H1 (cell line): Measurements from ENCODE around the gene GOSR1. TPM values are rescaled to one million over a fixed set of nuclear protein-coding genes. Genes with fewer than 3 reads are reported as not detected.

Experiments
- CTCF ChIA-PET: fragments of 300-600 bp; sonication (Branson Sonifier 250); formaldehyde crosslinking; loops from one replicate; lab custom pipeline; 2021; ENCODE audit not compliant: partially characterized antibody; lab: Charles Lee
- POLR2A ChIA-PET: fragments of 300-600 bp; sonication (Branson Sonifier 250); formaldehyde crosslinking; loops from one replicate; lab custom pipeline; 2021; ENCODE audit warnings: inconsistent platforms; ENCODE audit not compliant: partially characterized antibody; lab: Charles Lee
- DNase-seq, 2 experiments: peaks; one replicate each; pipeline versions ENCODE4 v3.0.0 to v3.0.0-alpha.2; 2010 to 2022; ENCODE audit warnings: low spot score in 2 of 2, low read depth in 1 of 2, mixed read lengths in 1 of 2
- FAIRE-seq: peaks from 2 replicates; lab custom pipeline; 2011; peaks lifted over from hg19 to GRCh38; lab: Jason Lieb, UNC
- H2AFZ ChIP-seq: 2 replicates; pipeline ENCODE4 v1.8.1; 2012; ENCODE audit warnings: low read length, inconsistent platforms
- H2AK5ac ChIP-seq: 2 replicates; pipeline ENCODE4 v1.6.1; 2013; ENCODE audit warnings: low read depth, low read length
- H2BK120ac ChIP-seq: replicated peaks from 2 replicates; pipeline ENCODE3; 2013; ENCODE audit warnings: low read depth, low read length, inconsistent platforms
- H2BK12ac ChIP-seq: 2 replicates; pipeline ENCODE4 v1.6.1; 2013; ENCODE audit warnings: low read depth, low read length
- H2BK15ac ChIP-seq: 2 replicates; pipeline ENCODE4 v1.6.1; 2013; ENCODE audit warnings: low read length
- H2BK20ac ChIP-seq: 2 replicates; pipeline ENCODE4 v1.6.1; 2013; ENCODE audit warnings: low read length
- H2BK5ac ChIP-seq: 2 replicates; pipeline ENCODE4 v1.6.1; 2013; ENCODE audit warnings: low read depth, low read length
- H3K14ac ChIP-seq: 2 replicates; pipeline ENCODE4 v1.6.1; 2013; ENCODE audit warnings: inconsistent platforms; ENCODE audit not compliant: insufficient read length
- H3K18ac ChIP-seq: 2 replicates; pipeline ENCODE4 v1.6.1; 2013; ENCODE audit warnings: low read length; ENCODE audit errors: extremely low read depth
- H3K23ac ChIP-seq: 2 replicates; pipeline ENCODE4 v1.6.1; 2013; ENCODE audit warnings: inconsistent platforms; ENCODE audit not compliant: insufficient read length
- H3K23me2 ChIP-seq: 2 replicates; pipeline ENCODE4 v1.6.1; 2013; ENCODE audit warnings: low read depth, low read length
- H3K27ac ChIP-seq: 2 replicates; pipeline ENCODE4 v1.6.1; 2011; ENCODE audit warnings: low read depth, low read length, inconsistent platforms
- H3K27me3 ChIP-seq, 4 experiments: replicated peaks in 1 of 4; 1 replicate in 1 of 4; 2 replicates in 3 of 4; pipeline versions ENCODE4 v1.6.1 to v1.8.1; 2011 to 2013; ENCODE audit warnings: low read length in 3 of 4, mild to moderate bottlenecking in 3 of 4, inconsistent platforms in 2 of 4, mixed read lengths in 2 of 4, moderate library complexity in 1 of 4; ENCODE audit not compliant: control insufficient read depth in 3 of 4, insufficient read depth in 3 of 4; ENCODE audit errors: extremely low read depth in 1 of 4
- H3K36me3 ChIP-seq, 4 experiments: 2 replicates each; pipeline versions ENCODE4 v1.6.1 to v1.8.1; 2011 to 2013; ENCODE audit warnings: mild to moderate bottlenecking in 4 of 4, low read length in 3 of 4, moderate library complexity in 2 of 4, control low read depth in 1 of 4, inconsistent platforms in 1 of 4; ENCODE audit not compliant: insufficient read depth in 4 of 4, control insufficient read depth in 2 of 4
- H3K4ac ChIP-seq: replicated peaks from 2 replicates; pipeline ENCODE3; 2013; ENCODE audit warnings: low read length, low read depth, mixed read lengths, inconsistent platforms; ENCODE audit not compliant: insufficient read length
- H3K4me1 ChIP-seq, 4 experiments: replicated peaks in 1 of 4; 1 replicate in 1 of 4; 2 replicates in 3 of 4; pipeline versions ENCODE4 v1.6.1 to v1.8.1; 2011 to 2013; ENCODE audit warnings: low read length in 3 of 4, inconsistent platforms in 2 of 4, mixed read lengths in 1 of 4; ENCODE audit not compliant: insufficient read depth in 4 of 4, control insufficient read depth in 3 of 4
- H3K4me2 ChIP-seq, 2 experiments: 2 replicates each; pipeline versions ENCODE4 v1.6.1 to v1.8.1; 2011 to 2013; ENCODE audit warnings: low read depth in 2 of 2, low read length in 2 of 2, control low read depth in 1 of 2, inconsistent platforms in 1 of 2, mild to moderate bottlenecking in 1 of 2; ENCODE audit not compliant: insufficient read depth in 1 of 2
- H3K4me3 ChIP-seq, 4 experiments: fragments of 200-600, 300-600 bp in 1 of 4; sonication (generic), shearing (Covaris generic), sonication (Bioruptor Twin) in 1 of 4; 2 replicates each; pipeline versions ENCODE4 v1.5.1 to v1.8.1; 2011 to 2016; ENCODE audit warnings: low read length in 4 of 4, low read depth in 3 of 4, control low read depth in 2 of 4, inconsistent platforms in 2 of 4, mild to moderate bottlenecking in 2 of 4, mixed read lengths in 1 of 4, moderate library complexity in 1 of 4; ENCODE audit not compliant: insufficient read depth in 2 of 4; ENCODE audit errors: extremely low read depth in 1 of 4
- H3K56ac ChIP-seq: replicated peaks from 2 replicates; pipeline ENCODE3; 2013; ENCODE audit warnings: low read depth, mild to moderate bottlenecking, mixed read lengths, low read length, inconsistent platforms; ENCODE audit not compliant: insufficient read length
- H3K79me1 ChIP-seq: 2 replicates; pipeline ENCODE4 v1.6.1; 2013; ENCODE audit warnings: low read depth, low read length, control low read depth
- H3K79me2 ChIP-seq, 2 experiments: 2 replicates each; pipeline versions ENCODE4 v1.6.1 to v1.8.1; 2012 to 2013; ENCODE audit warnings: low read length in 2 of 2, mild to moderate bottlenecking in 2 of 2, inconsistent platforms in 1 of 2; ENCODE audit not compliant: insufficient read depth in 2 of 2, control insufficient read depth in 1 of 2
- H3K9ac ChIP-seq, 4 experiments: replicated peaks in 1 of 4; 1 replicate in 1 of 4; 2 replicates in 3 of 4; pipeline versions ENCODE4 v1.6.1 to v1.8.1; 2011 to 2013; ENCODE audit warnings: low read depth in 3 of 4, low read length in 3 of 4, control low read depth in 2 of 4, mild to moderate bottlenecking in 2 of 4, moderate library complexity in 2 of 4, inconsistent platforms in 1 of 4; ENCODE audit errors: extremely low read depth in 1 of 4
- H3K9me3 ChIP-seq, 2 experiments: 2 replicates each; pipeline versions ENCODE4 v1.6.1 to v1.8.1; 2012 to 2013; ENCODE audit warnings: mild to moderate bottlenecking in 2 of 2, moderate library complexity in 2 of 2, control low read depth in 1 of 2, inconsistent platforms in 1 of 2, low read depth in 1 of 2, low read length in 1 of 2, mixed read lengths in 1 of 2; ENCODE audit not compliant: insufficient read depth in 2 of 2
- H4K20me1 ChIP-seq, 2 experiments: replicated peaks in 1 of 2; 2 replicates each; pipeline versions ENCODE3 to v1.8.1; 2011 to 2013; ENCODE audit warnings: inconsistent platforms in 2 of 2, low read length in 2 of 2, mild to moderate bottlenecking in 1 of 2; ENCODE audit not compliant: insufficient read depth in 2 of 2, control insufficient read depth in 1 of 2
- H4K5ac ChIP-seq: 2 replicates; pipeline ENCODE4 v1.6.1; 2013; ENCODE audit warnings: low read length, low read depth, mixed read lengths, inconsistent platforms; ENCODE audit not compliant: insufficient read length
- H4K8ac ChIP-seq: 2 replicates; pipeline ENCODE4 v1.8.0; 2013; ENCODE audit warnings: mild to moderate bottlenecking, moderate library complexity, low read length, inconsistent platforms; ENCODE audit not compliant: insufficient read depth; ENCODE audit errors: extremely low read depth
- H4K91ac ChIP-seq: replicated peaks from 2 replicates; pipeline ENCODE3; 2013; ENCODE audit warnings: low read length, mixed read lengths, inconsistent platforms; ENCODE audit not compliant: insufficient read length
- JUND ChIP-seq: IDR thresholded peaks from 2 replicates; pipeline ENCODE4 v1.6.1; 2011; ENCODE audit warnings: mild to moderate bottlenecking, improper control_type of control experiment, low read length
- POU5F1 ChIP-seq: IDR thresholded peaks from 2 replicates; pipeline ENCODE4 v1.6.1; 2011; ENCODE audit warnings: low read depth, mild to moderate bottlenecking, low read length, moderate library complexity
- SP1 ChIP-seq: IDR thresholded peaks from 2 replicates; pipeline ENCODE4 v1.6.1; 2011; ENCODE audit warnings: low read depth, low read length
- SP4 ChIP-seq: IDR thresholded peaks from 2 replicates; pipeline ENCODE4 v1.6.1; 2012; ENCODE audit warnings: low read length, inconsistent platforms
- SRF ChIP-seq: IDR thresholded peaks from 2 replicates; pipeline ENCODE4 v1.6.1; 2011; ENCODE audit warnings: mild to moderate bottlenecking, low read depth, low read length, moderate library complexity
- TAF7 ChIP-seq: optimal IDR thresholded peaks from 2 replicates; pipeline ENCODE3; 2011; ENCODE audit warnings: low read depth, mild to moderate bottlenecking, inconsistent platforms, low read length, moderate library complexity, borderline replicate concordance
- TEAD4 ChIP-seq: IDR thresholded peaks from 2 replicates; pipeline ENCODE4 v1.6.1; 2012; ENCODE audit warnings: low read depth, low read length, inconsistent platforms, mixed read lengths
- WGBS, 2 experiments: shearing (Covaris generic) in 1 of 2; methylation state at CpG; one replicate each; pipeline versions ENCODE4 v1.1.6 to v1.1.7; 2013 to 2015; ENCODE audit warnings: low lambda C conversion rate in 2 of 2, mixed read lengths in 2 of 2, inconsistent platforms in 1 of 2, low coverage in 1 of 2, missing lambda C conversion rate in 1 of 2; ENCODE audit not compliant: insufficient replicate concordance in 2 of 2, insufficient coverage in 1 of 2, insufficient read length in 1 of 2; ENCODE audit errors: extremely low coverage in 1 of 2, missing lambda C conversion rate in 1 of 2; 5-methylcytosine and 5-hydroxymethylcytosine counted together
- polyA plus RNA-seq, 7 experiments: library from polyadenylated mRNA; depleted of rRNA in 3 of 7; stranded (reverse) in 5 of 7; unstranded in 2 of 7; fragments of >200 nt in 5 of 7; fragments of 200-250 nt in 2 of 7; gene quantifications; 1 replicate in 5 of 7; 2 replicates in 1 of 7; 4 replicates in 1 of 7; pipeline versions ENCODE4 v1.2.1 to v1.2.3, GENCODE V29; 2011 to 2013; ENCODE audit warnings: missing spikeins in 2 of 7, mixed read lengths in 2 of 7
- total RNA-seq: library from RNA; stranded (reverse); fragmentation: NEBNext Ultra II Directional; extraction: Animal tissue kit (Norgen Biotek cat#: 25700); gene quantifications from 2 replicates; pipeline ENCODE4 v1.2.1, GENCODE V29; 2021

GOSR1 gene
- total and polyA plus RNA-seq, 2 of the 8 experiments (the other 6 are each of a cell fraction or from before 2014, with no cell fraction given) = 9.2 to 43.3 TPM

DNA sequence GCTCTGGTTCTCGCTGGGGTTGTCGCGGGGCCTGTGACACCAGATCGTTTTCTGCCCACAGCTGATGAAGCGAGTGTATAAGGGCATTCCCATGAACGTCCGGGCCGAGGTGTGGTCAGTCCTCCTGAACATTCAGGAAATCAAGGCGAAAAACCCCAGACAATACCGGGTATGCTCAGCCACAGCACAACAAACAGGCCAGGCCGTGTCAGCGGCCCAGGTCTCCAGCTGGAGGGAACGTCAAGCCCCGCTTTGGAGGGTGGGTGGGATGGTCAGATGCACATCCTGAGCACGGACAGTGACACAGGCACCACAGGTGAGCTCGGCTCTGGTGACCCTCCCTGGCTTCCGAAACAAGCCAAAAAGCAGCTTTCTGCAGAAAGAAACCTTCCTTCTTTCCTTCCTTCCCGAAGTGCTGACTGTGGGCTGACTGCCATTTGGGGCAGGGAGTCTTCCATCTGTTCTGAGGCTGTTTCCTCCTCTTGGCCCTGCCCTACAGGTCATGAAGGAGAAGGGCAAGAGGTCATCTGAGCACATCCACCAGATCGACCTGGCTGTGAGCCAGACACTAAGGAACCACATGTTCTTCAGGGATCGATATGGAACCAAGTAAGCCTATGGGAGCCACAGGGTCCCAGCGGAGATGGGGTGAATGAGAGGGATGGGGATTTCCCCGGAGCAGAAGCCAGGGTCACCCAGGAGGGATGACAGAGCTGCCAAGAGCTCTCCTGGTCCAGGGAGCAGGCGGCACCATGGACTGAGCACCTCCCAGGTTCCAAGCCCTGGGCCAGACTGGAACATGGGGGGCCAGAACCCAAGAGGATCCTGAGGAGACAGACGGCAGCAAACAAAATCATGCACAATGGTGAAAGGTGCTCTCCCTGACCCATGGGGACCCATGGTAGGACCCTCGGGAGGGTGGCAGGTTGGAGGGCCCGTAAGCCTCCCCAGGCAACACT is 79.4 kb downstream of the GOSR1 start:
- ChIA-PET CTCF (interaction anchor here (0.9 to 3.1 kb wide), 10 partner anchors 11 to 284 kb away, joined by 3 to 15 read pairs (median 4); partner anchors contain the start of gene GOSR1), POLR2A (no interaction called here)
- H2BK5ac ChIP-seq = no peak overlapping the region; the same call in 1 of the 2 replicates
- no peaks in the 10 kb centered on the region for H3K9me3 ChIP-seq
- H2BK12ac ChIP-seq = no peak overlapping the region
- 94% methylated on average over 26 of the region's 26 CpGs; no CpG with 5 or more reads in 1 of the 2 experiments for WGBS, 2 experiments
- no peak overlapping the region for H2BK120ac ChIP-seq
- no peak for FAIRE-seq
- no peak overlapping the region for H3K27ac ChIP-seq
- H4K5ac ChIP-seq = no peak overlapping the region
- no peak overlapping the region for H3K18ac ChIP-seq
- no peaks in the 10 kb centered on the region for H3K36me3 ChIP-seq
- H2AFZ ChIP-seq = no peak overlapping the region
- H2AK5ac ChIP-seq = no peak overlapping the region
- H3K9ac ChIP-seq = no peak overlapping the region
- no peaks in the 10 kb centered on the region for H4K20me1 ChIP-seq
- no peak overlapping the region for H3K4ac ChIP-seq
- no peak overlapping the region for H3K4me2 ChIP-seq
- H3K4me1 ChIP-seq = no peaks in the 10 kb centered on the region
- no peak overlapping the region for H2BK20ac ChIP-seq
- H4K91ac ChIP-seq = no peak overlapping the region
- peak overlapping the region; percentile 57; the same call in 1 of the 2 replicates for H4K8ac ChIP-seq
- no peaks in the 10 kb centered on the region for H3K27me3 ChIP-seq
- no peaks in the 10 kb centered on the region for H3K23me2 ChIP-seq
- DNase-seq = peak in 1 of 2 experiments; percentile 41
- H3K56ac ChIP-seq = no peak overlapping the region
- TF ChIP-seq SRF (no peak), TAF7 (no peak), TEAD4 (no peak), JUND (no peak), POU5F1 (no peak), SP1 (no peak), SP4 (no peak)
- no peaks in the 10 kb centered on the region for H3K79me2 ChIP-seq
- H3K79me1 ChIP-seq = no peaks in the 10 kb centered on the region
- no peak overlapping the region for H3K23ac ChIP-seq
- H3K4me3 ChIP-seq = no peak overlapping the region
- no peak overlapping the region for H2BK15ac ChIP-seq
- no peak overlapping the region for H3K14ac ChIP-seq
